Ishikawa (cell line): ENCODE data around the gene HMGN4.

ENCODE experiments used
- TAF1 ChIP-seq: IDR thresholded peaks from 2 replicates; pipeline ENCODE4 v1.6.1; 2012; ENCODE audit warnings: low read depth, mild to moderate bottlenecking
- TF ChIP-seq, protein P1 (sequence below): IDR thresholded peaks from 2 replicates; pipeline ENCODE4 v1.6.1; 2012; ENCODE audit warnings: low read depth, mild to moderate bottlenecking

DNA sequence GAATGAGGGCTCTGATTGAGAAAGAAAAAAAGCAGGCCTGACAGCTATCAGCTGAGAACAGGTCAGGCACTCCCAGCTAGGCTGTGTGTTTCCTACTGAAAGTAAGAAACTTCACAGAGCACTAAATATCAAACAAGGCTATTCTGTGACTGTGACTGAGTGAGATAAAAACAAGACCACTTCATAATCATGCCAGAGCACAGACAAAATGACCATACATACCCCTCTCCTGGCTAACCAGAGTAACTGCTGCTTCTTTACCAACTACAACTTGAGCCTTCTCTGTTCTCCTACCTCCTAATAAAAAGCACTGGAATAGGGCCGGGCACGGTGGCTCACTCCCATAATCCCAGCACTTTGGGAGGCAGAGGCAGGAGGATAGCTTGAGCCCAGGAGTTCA is 44.9 kb upstream of the HMGN4 start:
- TF ChIP-seq, protein P1, sequence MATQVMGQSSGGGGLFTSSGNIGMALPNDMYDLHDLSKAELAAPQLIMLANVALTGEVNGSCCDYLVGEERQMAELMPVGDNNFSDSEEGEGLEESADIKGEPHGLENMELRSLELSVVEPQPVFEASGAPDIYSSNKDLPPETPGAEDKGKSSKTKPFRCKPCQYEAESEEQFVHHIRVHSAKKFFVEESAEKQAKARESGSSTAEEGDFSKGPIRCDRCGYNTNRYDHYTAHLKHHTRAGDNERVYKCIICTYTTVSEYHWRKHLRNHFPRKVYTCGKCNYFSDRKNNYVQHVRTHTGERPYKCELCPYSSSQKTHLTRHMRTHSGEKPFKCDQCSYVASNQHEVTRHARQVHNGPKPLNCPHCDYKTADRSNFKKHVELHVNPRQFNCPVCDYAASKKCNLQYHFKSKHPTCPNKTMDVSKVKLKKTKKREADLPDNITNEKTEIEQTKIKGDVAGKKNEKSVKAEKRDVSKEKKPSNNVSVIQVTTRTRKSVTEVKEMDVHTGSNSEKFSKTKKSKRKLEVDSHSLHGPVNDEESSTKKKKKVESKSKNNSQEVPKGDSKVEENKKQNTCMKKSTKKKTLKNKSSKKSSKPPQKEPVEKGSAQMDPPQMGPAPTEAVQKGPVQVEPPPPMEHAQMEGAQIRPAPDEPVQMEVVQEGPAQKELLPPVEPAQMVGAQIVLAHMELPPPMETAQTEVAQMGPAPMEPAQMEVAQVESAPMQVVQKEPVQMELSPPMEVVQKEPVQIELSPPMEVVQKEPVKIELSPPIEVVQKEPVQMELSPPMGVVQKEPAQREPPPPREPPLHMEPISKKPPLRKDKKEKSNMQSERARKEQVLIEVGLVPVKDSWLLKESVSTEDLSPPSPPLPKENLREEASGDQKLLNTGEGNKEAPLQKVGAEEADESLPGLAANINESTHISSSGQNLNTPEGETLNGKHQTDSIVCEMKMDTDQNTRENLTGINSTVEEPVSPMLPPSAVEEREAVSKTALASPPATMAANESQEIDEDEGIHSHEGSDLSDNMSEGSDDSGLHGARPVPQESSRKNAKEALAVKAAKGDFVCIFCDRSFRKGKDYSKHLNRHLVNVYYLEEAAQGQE: no peak
- no peak for TF ChIP-seq TAF1
